Peyer's patch (tissue), 4 donors: Measurements from ENCODE around the gene ARL8B. TPM values are rescaled to one million over a fixed set of nuclear protein-coding genes. Genes with fewer than 3 reads are reported as not detected.
"Not testable (repeated sequence)": the region's sequence is repeated elsewhere in the genome, so short reads cannot be mapped to it uniquely, and the experiment has no call there.

Source experiments
- DNase-seq, 3 donors: peaks; one replicate each; pipeline ENCODE4 v3.0.0-alpha.2; 2017 to 2019
- H3K27ac ChIP-seq, 4 donors: fragments of 200-600 bp; sonication (generic); one replicate each; pipeline ENCODE4 v1.5.1; 2016 to 2019
- H3K27me3 ChIP-seq, 2 donors: fragments of 200-600 bp; sonication (generic); one replicate each; pipeline ENCODE4 v1.5.1; 2019
- H3K36me3 ChIP-seq, 3 donors: fragments of 200-600 bp; sonication (generic); one replicate each; pipeline ENCODE4 v1.5.1; 2016 to 2019
- H3K4me1 ChIP-seq, 4 donors: fragments of 200-600 bp; sonication (generic); one replicate each; pipeline ENCODE4 v1.5.1; 2016 to 2019
- H3K4me3 ChIP-seq, 4 donors: fragments of 200-600 bp; sonication (generic); 1 replicate in 3 of 4; 2 replicates in 1 of 4; pipeline ENCODE4 v1.5.1; 2016 to 2019; ENCODE audit warnings: mild to moderate bottlenecking in 1 of 4
- H3K9me3 ChIP-seq, 4 donors: fragments of 200-600 bp; sonication (generic); one replicate each; pipeline ENCODE4 v1.5.1; 2016 to 2019; ENCODE audit warnings: mild to moderate bottlenecking in 1 of 4
- POLR2A ChIP-seq, 2 donors: fragments of 450-650 bp; IDR thresholded peaks; one replicate each; pipeline ENCODE4 v1.5.1; 2017; ENCODE audit warnings: antibody characterized with exemption in 2 of 2, mild to moderate bottlenecking in 2 of 2, moderate library complexity in 2 of 2
- total RNA-seq, 4 donors: library from RNA; depleted of rRNA; stranded (reverse); fragments of >200 nt; gene quantifications; one replicate each; pipeline ENCODE4 v1.1.0, GENCODE V29; 2016
- TF ChIP-seq, protein P1 (sequence below), 6 experiments: fragments of 450-650 bp in 4 of 6; fragments of 200-600 bp in 2 of 6; sonication (generic) in 1 of 6; IDR thresholded peaks; one replicate each; pipeline ENCODE4 v1.5.1; 2017 to 2019; ENCODE audit warnings: antibody characterized with exemption in 6 of 6, mild to moderate bottlenecking in 3 of 6, moderate library complexity in 1 of 6

Gene ARL8B
- total RNA-seq, 4 donors from 2014 or later, result 32.6 to 47.0 (median 36.8) TPM

DNA sequence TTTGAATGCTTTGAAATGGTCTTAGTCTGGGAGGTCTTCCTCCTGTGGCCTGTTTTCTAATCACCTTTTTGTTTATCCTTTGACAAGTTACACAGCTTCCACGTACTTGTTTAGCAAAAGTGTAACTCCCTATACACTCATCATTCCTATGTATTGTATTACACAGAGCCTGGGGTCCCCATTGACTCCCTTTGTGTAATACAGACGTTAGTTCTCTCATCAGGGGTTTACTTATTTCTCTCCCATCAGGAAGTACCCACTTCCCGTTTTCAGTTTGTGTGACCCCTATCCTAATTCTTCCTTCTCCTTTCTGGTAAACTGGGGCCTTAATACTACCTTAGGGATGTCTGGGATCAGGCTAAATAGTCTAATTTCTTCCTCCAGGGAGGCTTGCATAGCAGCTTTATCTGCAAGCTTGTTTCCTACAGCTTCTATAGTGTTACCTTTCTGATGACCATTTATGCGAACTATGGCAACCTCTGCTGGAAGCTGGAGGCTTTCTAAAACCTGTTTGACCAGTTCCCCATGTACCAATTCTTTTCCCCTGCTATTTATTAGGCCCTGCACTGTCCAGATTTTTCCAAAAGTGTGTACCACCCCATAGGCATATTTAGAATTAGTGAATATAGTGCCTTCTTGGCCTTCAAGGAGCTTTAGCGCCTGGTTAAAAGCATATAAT is 22.4 kb downstream of the ARL8B start:
- H3K36me3 ChIP-seq, result no peaks in the 10 kb centered on the region

DNA sequence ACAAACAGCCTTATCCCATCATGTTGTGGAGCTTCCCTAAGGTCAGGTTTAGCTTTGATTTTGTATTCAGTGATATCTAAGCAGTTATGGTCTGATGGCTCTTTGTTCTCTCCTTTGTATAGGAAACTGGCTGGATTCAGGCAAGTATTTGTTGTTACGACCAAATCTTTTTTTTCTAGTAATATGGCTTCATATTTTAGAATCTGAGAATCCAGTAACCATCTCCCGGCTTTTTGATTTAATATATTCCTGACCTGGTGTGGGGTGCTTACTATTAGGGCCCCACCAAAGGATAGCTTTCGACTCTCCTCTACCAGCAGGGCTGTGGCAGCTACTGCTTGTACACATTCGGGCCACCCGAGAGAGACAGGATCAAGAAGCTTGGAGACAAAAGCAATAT is 23.0 kb downstream of the ARL8B start:
- Histone ChIP-seq H3K4me1 (peaks cover 0 to 12% (median 0%) of the 10 kb centered on the region in 4 donors), H3K9me3 (no peaks in the 10 kb centered on the region), H3K36me3 (no peaks in the 10 kb centered on the region), H3K27ac (no peak overlapping the region), H3K4me3 (no peak overlapping the region), H3K27me3 (no peaks in the 10 kb centered on the region)
- DNase-seq, result no peak
- TF ChIP-seq, protein P1, sequence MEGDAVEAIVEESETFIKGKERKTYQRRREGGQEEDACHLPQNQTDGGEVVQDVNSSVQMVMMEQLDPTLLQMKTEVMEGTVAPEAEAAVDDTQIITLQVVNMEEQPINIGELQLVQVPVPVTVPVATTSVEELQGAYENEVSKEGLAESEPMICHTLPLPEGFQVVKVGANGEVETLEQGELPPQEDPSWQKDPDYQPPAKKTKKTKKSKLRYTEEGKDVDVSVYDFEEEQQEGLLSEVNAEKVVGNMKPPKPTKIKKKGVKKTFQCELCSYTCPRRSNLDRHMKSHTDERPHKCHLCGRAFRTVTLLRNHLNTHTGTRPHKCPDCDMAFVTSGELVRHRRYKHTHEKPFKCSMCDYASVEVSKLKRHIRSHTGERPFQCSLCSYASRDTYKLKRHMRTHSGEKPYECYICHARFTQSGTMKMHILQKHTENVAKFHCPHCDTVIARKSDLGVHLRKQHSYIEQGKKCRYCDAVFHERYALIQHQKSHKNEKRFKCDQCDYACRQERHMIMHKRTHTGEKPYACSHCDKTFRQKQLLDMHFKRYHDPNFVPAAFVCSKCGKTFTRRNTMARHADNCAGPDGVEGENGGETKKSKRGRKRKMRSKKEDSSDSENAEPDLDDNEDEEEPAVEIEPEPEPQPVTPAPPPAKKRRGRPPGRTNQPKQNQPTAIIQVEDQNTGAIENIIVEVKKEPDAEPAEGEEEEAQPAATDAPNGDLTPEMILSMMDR (IDR thresholded peaks at IDR 0.05), result no peak
- no peak for TF ChIP-seq POLR2A (IDR thresholded peaks at IDR 0.05)

More for the DNA sequence above, 22.4 kb downstream of the ARL8B start:
- no peak for TF ChIP-seq POLR2A (IDR thresholded peaks at IDR 0.05)
- TF ChIP-seq, protein P1 (IDR thresholded peaks at IDR 0.05), result no peak
- no peaks in the 10 kb centered on the region for H3K9me3 ChIP-seq
- no peaks in the 10 kb centered on the region for H3K27me3 ChIP-seq
- no peak overlapping the region for H3K27ac ChIP-seq
- peaks cover 0 to 12% (median 0%) of the 10 kb centered on the region in 4 donors for H3K4me1 ChIP-seq
- no peak overlapping the region for H3K4me3 ChIP-seq
- DNase-seq, result no peak

DNA sequence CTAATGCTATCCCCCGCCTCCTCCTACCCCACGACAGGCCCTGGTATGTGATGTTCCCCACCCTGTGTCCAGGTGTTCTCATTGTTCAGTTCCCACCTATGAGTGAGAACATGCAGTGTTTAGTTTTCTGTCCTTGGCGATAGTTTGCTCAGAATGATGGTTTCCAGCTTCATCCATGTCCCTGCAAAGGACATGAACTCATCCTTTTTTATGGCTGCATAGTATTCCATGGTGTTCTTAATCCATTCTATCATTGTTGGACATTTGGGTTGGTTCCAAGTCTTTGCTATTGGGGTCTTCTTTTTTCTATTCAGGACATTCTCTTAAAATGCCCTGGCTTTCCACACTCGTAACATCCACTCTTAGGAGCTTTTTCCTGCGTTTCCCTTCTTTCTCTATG is 25.1 kb downstream of the ARL8B start:
- H3K36me3 ChIP-seq, DNase-seq, H3K9me3 ChIP-seq, H3K27me3 ChIP-seq, H3K27ac ChIP-seq, H3K4me3 ChIP-seq: not testable (repeated sequence)
- peaks cover 0 to 12% (median 0%) of the 10 kb centered on the region in 4 donors for H3K4me1 ChIP-seq

DNA sequence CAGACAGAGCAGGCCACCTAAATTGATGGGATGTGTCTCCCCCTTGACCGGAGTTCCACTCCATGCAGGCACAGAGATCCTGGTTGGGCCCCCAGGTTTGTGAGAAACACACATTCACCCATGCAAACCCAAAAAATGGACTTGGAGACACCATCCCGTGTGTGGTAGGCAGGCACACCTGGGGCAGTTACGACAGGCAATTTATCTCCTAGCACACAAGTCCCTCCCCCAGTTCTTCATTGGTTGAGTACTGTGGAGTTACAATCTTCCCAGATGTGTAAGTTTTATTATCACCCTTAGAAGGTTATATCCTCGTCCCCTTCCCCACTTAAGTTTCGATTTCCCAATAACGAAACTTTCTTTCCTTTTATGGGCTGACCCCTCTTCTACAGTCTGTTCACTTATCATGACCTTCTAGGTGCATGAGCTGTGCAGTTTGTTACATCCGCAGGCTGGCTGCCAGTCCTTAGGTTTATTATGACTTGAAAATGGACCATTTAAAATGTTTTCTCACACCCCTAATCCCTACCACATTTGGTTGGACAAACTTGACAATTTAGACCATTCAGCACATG is 27.3 kb downstream of the ARL8B start:
- Histone ChIP-seq H3K36me3 (no peaks in the 10 kb centered on the region), H3K4me3 (no peak overlapping the region), H3K9me3 (no peaks in the 10 kb centered on the region), H3K4me1 (peaks cover 0 to 7% (median 0%) of the 10 kb centered on the region in 4 donors), H3K27ac (no peak overlapping the region), H3K27me3 (no peaks in the 10 kb centered on the region)
- no peak for DNase-seq
- TF ChIP-seq, protein P1 (IDR thresholded peaks at IDR 0.05), result no peak
- TF ChIP-seq POLR2A (IDR thresholded peaks at IDR 0.05), result no peak

DNA sequence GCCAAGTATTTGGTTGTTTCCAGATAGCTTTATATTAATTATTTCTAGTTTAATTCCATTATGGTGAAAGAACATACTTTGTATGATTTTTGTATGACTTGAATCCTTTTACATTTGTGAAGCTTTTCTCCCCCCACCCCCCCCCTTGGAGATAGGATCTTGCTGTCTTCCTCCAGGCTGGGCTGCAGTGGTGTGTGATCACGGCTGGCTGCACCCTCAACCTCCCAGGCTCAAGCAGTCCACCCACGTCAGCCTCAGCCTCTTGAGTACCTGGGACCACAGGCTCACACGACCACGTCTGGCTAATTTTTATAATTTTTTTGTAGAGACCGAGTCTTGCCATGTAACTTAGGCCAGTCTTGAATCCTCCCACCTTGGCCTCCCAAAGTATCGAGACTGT is 29.5 kb downstream of the ARL8B start:
- peaks cover 0 to 7% (median 0%) of the 10 kb centered on the region in 4 donors for H3K4me1 ChIP-seq
- no peaks in the 10 kb centered on the region for H3K9me3 ChIP-seq
- no peak overlapping the region for H3K27ac ChIP-seq
- H3K36me3 ChIP-seq, result no peaks in the 10 kb centered on the region
- no peaks in the 10 kb centered on the region for H3K27me3 ChIP-seq
- no peak for DNase-seq
- H3K4me3 ChIP-seq, result no peak overlapping the region
- TF ChIP-seq, protein P1 (IDR thresholded peaks at IDR 0.05), result no peak
- no peak for TF ChIP-seq POLR2A (IDR thresholded peaks at IDR 0.05)

DNA sequence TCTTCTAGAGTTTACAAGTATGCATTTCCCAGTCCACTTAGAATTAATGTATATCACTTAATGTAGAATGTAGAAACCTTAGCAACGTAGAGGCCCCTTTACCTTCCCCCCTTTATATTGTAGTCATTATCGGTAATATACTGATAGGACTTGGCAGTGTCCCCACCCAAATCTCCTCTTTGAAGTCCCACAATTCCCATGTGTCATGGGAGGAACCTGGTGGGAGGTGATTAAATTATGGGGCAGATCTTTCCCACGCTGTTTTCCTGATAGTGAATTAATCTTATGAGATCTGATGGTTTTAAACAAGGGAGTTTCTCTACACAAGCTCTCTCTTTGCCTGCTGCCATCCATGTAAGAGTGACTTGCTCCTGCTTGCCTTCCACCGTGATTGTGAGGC is 31.0 kb downstream of the ARL8B start:
- DNase-seq, result no peak
- peaks cover 0 to 7% (median 0%) of the 10 kb centered on the region in 4 donors for H3K4me1 ChIP-seq
- H3K4me3 ChIP-seq, result no peak overlapping the region
- no peaks in the 10 kb centered on the region for H3K27me3 ChIP-seq
- H3K27ac ChIP-seq, result no peak overlapping the region
- no peaks in the 10 kb centered on the region for H3K9me3 ChIP-seq
- TF ChIP-seq, protein P1 (IDR thresholded peaks at IDR 0.05), result no peak
- no peak for TF ChIP-seq POLR2A (IDR thresholded peaks at IDR 0.05)
- H3K36me3 ChIP-seq, result no peaks in the 10 kb centered on the region
